Purkinje cell (primary cell): ENCODE data around the gene ZNF561. TPM values are rescaled to one million over a fixed set of nuclear protein-coding genes. Genes with fewer than 3 reads are reported as not detected.

Experiments used
- polyA plus RNA-seq: library from polyadenylated mRNA; unstranded; fragments of >200 nt; fragmentation: Nextera tagmentation; gene quantifications from 2 replicates; pipeline ENCODE4 v1.2.1, GENCODE V29; 2014

The ZNF561 gene
- polyA plus RNA-seq, result 6.9 TPM in 2 replicates

GRCh38 chr19:9621156-9622037, at the start of gene ZNF561:
Gene ZNF561, minus strand, starts transcription at chr19:9621232. Its CDS starts 1,776 bp downstream, at chr19:9619456.

DNA sequence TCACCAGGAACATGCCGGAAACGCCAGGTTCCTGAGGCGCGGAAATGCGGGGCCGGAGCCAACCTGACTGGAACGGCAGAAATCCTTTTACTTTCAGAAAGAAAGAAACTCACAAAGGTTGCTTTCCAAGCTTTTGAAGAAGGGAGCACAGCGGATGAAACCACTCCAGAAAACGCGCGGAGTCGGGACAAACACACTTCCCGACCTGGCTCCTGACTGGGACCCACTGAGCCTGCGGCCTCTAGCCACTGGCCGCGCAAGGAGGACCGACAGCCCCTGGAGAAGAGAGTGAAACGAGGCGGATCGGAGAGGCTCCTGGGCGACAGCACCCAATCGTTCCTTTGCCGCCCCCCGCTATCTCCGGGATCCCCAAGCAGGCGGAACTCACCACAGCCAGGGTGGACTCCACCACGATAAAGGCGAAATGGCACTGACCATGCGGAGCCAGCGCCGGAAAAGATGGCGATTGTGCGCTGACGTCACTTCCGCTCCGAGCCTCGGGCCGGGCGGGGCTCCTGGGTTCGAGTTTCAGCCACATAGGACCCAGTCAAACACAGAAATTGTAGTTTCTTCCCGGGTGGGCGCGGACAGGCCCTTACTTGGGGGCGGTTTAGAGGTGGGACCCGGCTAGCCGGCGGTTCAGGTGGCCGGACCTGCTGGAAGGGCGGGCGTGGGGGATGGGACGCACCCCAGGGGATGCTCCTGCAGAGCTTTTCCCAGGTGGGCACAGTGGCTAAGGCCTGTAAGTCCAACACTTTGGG, 36.8 kb downstream of the ZNF561 start, which contains the start of gene ZNF121:
Gene ZNF121 (minus strand): TSS at position 432 of the 761 bp plus-strand sequence. CDS start 16,407 bp downstream, outside the sequence.

Other genes with a start within 250 kb of the ZNF561 start
- gene ZNF266, start 185.7 kb downstream of the ZNF561 start, polyA plus RNA-seq, result 6.6 and 8.7 TPM in 2 replicates
- gene ZNF560, start 122.6 kb downstream of the ZNF561 start, polyA plus RNA-seq, result not detected in 2 replicates
- 5.7 and 7.9 TPM in 2 replicates for gene ZNF426, start 82.6 kb downstream of the ZNF561 start, polyA plus RNA-seq
- gene ZNF121, start 36.7 kb downstream of the ZNF561 start, polyA plus RNA-seq, result 10.3 and 10.9 TPM in 2 replicates
- gene ZNF562, start 53.9 kb upstream of the ZNF561 start, polyA plus RNA-seq, result 2.9 and 8.1 TPM in 2 replicates
- gene ZNF846, start 147.5 kb upstream of the ZNF561 start, polyA plus RNA-seq, result 2.3 and 11.3 TPM in 2 replicates
- 0.41 and 4.1 TPM in 2 replicates for gene FBXL12, start 197.8 kb upstream of the ZNF561 start, polyA plus RNA-seq
- gene UBL5, start 206.7 kb upstream of the ZNF561 start, polyA plus RNA-seq, result 1,228 and 1,427 TPM in 2 replicates
- 29.2 and 34.0 TPM in 2 replicates for gene PIN1, start 214.1 kb upstream of the ZNF561 start, polyA plus RNA-seq